ENCODE data around the gene HMG20A. TPM values are rescaled to one million over a fixed set of nuclear protein-coding genes. Genes with fewer than 3 reads are reported as not detected.

Gene HMG20A
- total RNA-seq, 6 donors from 2014 or later = 33.1 to 155 (median 39.3) TPM

GRCh38 chr15:77525400-77525811, 104.7 kb downstream of the HMG20A start:
- Histone ChIP-seq H3K36me3 (no peaks in the 10 kb centered on the region), H3K4me1 (peaks cover 2 to 15% (median 9%) of the 10 kb centered on the region in 4 donors), H3K27me3 (no peaks in the 10 kb centered on the region), H3K9me3 (no peaks in the 10 kb centered on the region), H3K4me3 (no peak overlapping the region), H3K27ac (no peak overlapping the region)
- TF ChIP-seq EP300 (IDR thresholded peaks at IDR 0.05) (no peak), POLR2A (IDR thresholded peaks at IDR 0.05) (no peak), POLR2AphosphoS5 (IDR thresholded peaks at IDR 0.05) (no peak), CTCF (IDR thresholded peaks at IDR 0.05) (no peak)
- DNase-seq (no peak), ATAC-seq (ENCODE audit: low FRiP score in 2 of 2) (no peak)
- 87 to 91% methylated on average over 5 to 6 of the region's 6 CpGs for WGBS, 2 donors

DNA sequence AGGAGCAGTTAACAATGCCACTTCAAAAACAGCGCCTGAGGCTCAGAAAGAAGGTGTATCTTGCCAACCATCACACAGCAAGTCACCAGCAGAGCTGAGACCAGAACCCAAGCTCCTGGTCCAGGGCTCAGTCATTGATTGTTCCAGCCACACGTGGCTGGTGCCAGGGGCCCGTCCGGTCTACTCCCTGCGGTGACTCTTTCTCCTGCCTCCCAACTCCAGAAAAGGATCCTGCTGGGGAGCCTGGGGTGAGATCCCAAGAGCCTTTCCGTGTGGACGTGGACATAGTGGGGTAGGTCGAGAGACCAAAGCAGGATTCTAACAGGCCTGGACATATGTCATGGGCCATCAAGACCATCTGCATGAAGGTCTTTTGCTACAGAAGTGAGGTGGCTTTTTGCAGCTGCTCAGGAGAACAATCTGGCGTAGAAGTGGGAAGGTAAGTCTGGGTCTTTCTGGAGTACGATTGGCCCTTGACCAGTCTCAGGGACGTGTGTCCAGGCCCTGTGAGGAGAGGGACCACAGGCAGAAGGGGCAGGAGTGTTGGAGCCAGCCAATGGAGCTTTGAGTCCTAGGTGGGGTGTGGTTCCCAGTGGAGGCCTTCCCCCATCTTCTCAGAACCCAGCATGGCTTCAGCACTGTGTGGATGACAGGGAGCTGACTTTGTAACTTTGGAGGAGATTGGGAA, 105.4 kb downstream of the HMG20A start:
- no peaks in the 10 kb centered on the region for H3K27me3 ChIP-seq
- H3K36me3 ChIP-seq = no peaks in the 10 kb centered on the region
- 92 to 93% methylated on average over 8 to 11 of the region's 11 CpGs for WGBS, 2 donors
- peak overlapping the region in 1 of 4 donors; percentile 27 for H3K27ac ChIP-seq
- no peak overlapping the region for H3K4me3 ChIP-seq
- no peaks in the 10 kb centered on the region for H3K9me3 ChIP-seq
- no peak for TF ChIP-seq POLR2AphosphoS5 (IDR thresholded peaks at IDR 0.05)
- no peak for TF ChIP-seq POLR2A (IDR thresholded peaks at IDR 0.05)
- no peak for TF ChIP-seq EP300 (IDR thresholded peaks at IDR 0.05)
- no peak for TF ChIP-seq CTCF (IDR thresholded peaks at IDR 0.05)
- peaks cover 2 to 15% (median 9%) of the 10 kb centered on the region in 4 donors for H3K4me1 ChIP-seq
- DNase-seq = no peak
- no peak for ATAC-seq (ENCODE audit: low FRiP score in 2 of 2)

DNA sequence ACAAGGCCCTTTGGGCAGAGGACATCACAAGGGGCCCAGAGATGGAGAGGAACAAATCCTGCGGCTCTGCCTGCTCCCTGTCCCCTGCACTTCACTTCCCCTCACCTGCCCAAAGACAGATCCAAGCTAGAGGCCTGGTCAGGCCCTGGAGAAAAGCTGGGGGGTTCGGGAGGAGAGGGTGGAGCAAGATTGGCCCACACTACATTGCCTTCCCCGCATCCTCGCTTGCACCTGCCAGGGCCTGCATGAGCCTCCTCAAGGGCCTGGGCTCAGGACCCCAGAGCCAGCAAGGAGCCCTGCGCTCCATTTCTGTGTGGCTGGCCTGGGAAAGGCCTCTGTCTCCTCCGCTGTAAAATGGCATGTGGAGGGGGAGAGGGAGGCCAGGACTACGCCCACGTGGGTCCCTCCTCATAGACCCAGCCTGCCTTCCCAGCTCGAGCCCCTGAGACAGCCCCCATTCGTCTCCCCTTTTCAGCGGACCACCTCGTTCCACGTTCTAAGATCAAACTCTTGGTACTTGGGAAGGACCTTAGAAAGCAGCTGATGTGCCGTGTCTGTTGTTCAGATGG, 106.0 kb downstream of the HMG20A start:
- TF ChIP-seq POLR2A (IDR thresholded peaks at IDR 0.05) (no peak), CTCF (IDR thresholded peaks at IDR 0.05) (no peak), EP300 (IDR thresholded peaks at IDR 0.05) (no peak), POLR2AphosphoS5 (IDR thresholded peaks at IDR 0.05) (no peak)
- Histone ChIP-seq H3K27ac (peak overlapping the region in 1 of 4 donors; percentile 27), H3K36me3 (no peaks in the 10 kb centered on the region), H3K4me1 (peaks cover 2 to 15% (median 9%) of the 10 kb centered on the region in 4 donors), H3K9me3 (no peaks in the 10 kb centered on the region), H3K4me3 (no peak overlapping the region), H3K27me3 (no peaks in the 10 kb centered on the region)
- ATAC-seq (ENCODE audit: low FRiP score in 2 of 2) = peak in 1 of 2 donors; percentile 6
- no peak for DNase-seq
- 88 to 91% methylated on average over 9 to 14 of the region's 14 CpGs for WGBS, 2 donors

DNA sequence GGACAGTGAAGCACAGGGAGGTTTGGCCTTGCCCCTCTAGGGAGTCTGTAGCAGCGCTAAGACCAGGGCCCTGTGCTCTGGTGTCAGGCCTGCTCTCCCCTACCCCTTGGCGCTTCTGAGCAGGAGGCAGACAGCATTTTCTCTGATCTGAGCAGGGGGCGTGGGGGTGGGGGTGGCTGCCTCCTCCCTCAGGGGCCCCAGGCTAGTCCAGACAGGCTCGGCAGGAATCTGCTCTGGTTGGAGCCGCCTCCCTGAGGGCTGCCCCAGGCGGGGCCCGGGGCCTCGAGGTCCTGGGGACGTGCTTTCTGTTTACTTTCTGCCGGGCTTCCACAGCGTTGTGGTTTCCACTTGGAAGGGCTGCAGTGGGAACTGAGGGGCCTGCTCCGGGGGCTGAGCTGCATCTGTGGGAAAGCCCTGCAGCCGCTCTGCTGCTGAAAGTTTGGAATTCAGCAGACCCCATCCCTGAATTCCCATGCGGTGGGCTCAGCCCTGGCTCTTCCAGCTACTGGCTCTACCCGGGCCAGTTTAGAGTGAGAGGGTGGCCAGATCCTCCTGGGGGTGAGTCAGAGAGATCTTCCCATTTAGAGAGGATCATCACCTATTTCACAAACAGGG, 106.6 kb downstream of the HMG20A start:
- no peaks in the 10 kb centered on the region for H3K27me3 ChIP-seq
- no peaks in the 10 kb centered on the region for H3K36me3 ChIP-seq
- H3K9me3 ChIP-seq = no peaks in the 10 kb centered on the region
- no peak for TF ChIP-seq POLR2A (IDR thresholded peaks at IDR 0.05)
- TF ChIP-seq POLR2AphosphoS5 (IDR thresholded peaks at IDR 0.05) = no peak
- no peak for TF ChIP-seq CTCF (IDR thresholded peaks at IDR 0.05)
- TF ChIP-seq EP300 (IDR thresholded peaks at IDR 0.05) = no peak
- H3K27ac ChIP-seq = peak overlapping the region in 2 of 4 donors; percentile 24 to 27
- DNase-seq (no peak), ATAC-seq (ENCODE audit: low FRiP score in 2 of 2) (peak; percentile 30 to 72)
- H3K4me3 ChIP-seq = no peak overlapping the region
- peaks cover 2 to 15% (median 9%) of the 10 kb centered on the region in 4 donors for H3K4me1 ChIP-seq
- 29 to 100% methylated on average over 1 to 14 of the region's 15 CpGs for WGBS, 2 donors
